C4-2B (cell line): Measurements from ENCODE around the gene CTDP1.

Source experiments
- ZFX ChIP-seq: fragments of 450-650 bp; IDR thresholded peaks from 2 replicates; pipeline ENCODE4 v1.6.1; 2017
- TF ChIP-seq, protein P1 (sequence below): fragments of 450-650 bp; conservative IDR thresholded peaks from 2 replicates; pipeline ENCODE4 v1.5.1; 2017; ENCODE audit warnings: mild to moderate bottlenecking

DNA sequence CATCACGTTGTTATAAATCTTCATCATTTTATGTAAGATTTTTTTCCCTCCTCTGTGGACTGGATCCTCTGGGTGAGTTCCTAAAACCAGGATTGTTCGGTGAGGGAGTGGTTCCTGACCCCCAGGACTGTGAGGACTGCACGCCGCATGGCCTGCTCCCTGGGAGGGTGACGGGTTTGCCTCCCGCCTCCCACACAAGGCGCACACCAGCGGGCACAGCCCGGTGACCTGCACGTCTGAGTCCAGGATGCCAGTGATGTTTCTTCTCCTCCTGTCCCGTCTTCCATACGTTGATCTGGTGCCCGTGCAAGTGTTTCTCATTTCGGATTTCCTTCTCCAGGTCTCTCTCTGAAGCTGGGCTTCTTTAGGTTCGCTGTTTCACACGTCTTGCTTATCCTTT lies 27.1 kb downstream of the CTDP1 start:
- TF ChIP-seq, protein P1, sequence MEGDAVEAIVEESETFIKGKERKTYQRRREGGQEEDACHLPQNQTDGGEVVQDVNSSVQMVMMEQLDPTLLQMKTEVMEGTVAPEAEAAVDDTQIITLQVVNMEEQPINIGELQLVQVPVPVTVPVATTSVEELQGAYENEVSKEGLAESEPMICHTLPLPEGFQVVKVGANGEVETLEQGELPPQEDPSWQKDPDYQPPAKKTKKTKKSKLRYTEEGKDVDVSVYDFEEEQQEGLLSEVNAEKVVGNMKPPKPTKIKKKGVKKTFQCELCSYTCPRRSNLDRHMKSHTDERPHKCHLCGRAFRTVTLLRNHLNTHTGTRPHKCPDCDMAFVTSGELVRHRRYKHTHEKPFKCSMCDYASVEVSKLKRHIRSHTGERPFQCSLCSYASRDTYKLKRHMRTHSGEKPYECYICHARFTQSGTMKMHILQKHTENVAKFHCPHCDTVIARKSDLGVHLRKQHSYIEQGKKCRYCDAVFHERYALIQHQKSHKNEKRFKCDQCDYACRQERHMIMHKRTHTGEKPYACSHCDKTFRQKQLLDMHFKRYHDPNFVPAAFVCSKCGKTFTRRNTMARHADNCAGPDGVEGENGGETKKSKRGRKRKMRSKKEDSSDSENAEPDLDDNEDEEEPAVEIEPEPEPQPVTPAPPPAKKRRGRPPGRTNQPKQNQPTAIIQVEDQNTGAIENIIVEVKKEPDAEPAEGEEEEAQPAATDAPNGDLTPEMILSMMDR: no peak
- TF ChIP-seq ZFX: no peak
